Astrocyte of the cerebellum (primary cell): Measurements from ENCODE around the gene PSMD11.

Source experiments
- DNase-seq: peaks from one replicate; pipeline ENCODE4 v3.0.0-alpha.2; 2011; ENCODE audit warnings: low read depth
- H3K4me3 ChIP-seq: 2 replicates; pipeline ENCODE4 v1.5.1; 2011; ENCODE audit warnings: mild to moderate bottlenecking, low read depth, low read length, moderate library complexity
- CTCF ChIP-seq: IDR thresholded peaks from 2 replicates; pipeline ENCODE4 v1.5.1; 2012; ENCODE audit warnings: low read length, low read depth, moderate library complexity, mild to moderate bottlenecking; ENCODE audit errors: missing control alignments
- in situ Hi-C: cut with HindIII; loops from 2 replicates; pipeline ENCODE4 v1.10.0; 2017; ENCODE audit warnings: low sequenced_read_pairs

The PSMD11 gene

GRCh38 chr17:32451879-32452278, 7.6 kb downstream of the PSMD11 start:
- H3K4me3 ChIP-seq, result no peak overlapping the region
- in situ Hi-C loops, result loop anchor here (25.0 kb wide), 1 partner anchor 310 kb away; no protein-coding TSS in a partner anchor
- TF ChIP-seq CTCF, result no peak
- no peak for DNase-seq

- H3K4me3 ChIP-seq, result no peak overlapping the region
- in situ Hi-C loops, result loop anchor here (25.0 kb wide), 1 partner anchor 310 kb away; no protein-coding TSS in a partner anchor
- TF ChIP-seq CTCF, result no peak
- DNase-seq, result no peak
These were observed 8.0 kb downstream of the PSMD11 start for GRCh38 chr17:32452281-32452680.

GRCh38 chr17:32453370-32453769, 9.1 kb downstream of the PSMD11 start:
- in situ Hi-C loops, result loop anchor here (25.0 kb wide), 1 partner anchor 309 kb away; no protein-coding TSS in a partner anchor
- TF ChIP-seq CTCF, result no peak

GRCh38 chr17:32458371-32458770, 14.1 kb downstream of the PSMD11 start:
- in situ Hi-C loops, result loop anchor here (25.0 kb wide), 1 partner anchor 304 kb away; no protein-coding TSS in a partner anchor
- no peak for DNase-seq
- no peak for TF ChIP-seq CTCF
- no peak overlapping the region for H3K4me3 ChIP-seq

More at GRCh38 chr17:32453370-32453769, 9.1 kb downstream of the PSMD11 start:
- no peak for DNase-seq
- H3K4me3 ChIP-seq, result no peak overlapping the region

GRCh38 chr17:32460054-32460453, 15.7 kb downstream of the PSMD11 start:
- in situ Hi-C loops, result loop anchor here (5.0 to 25.0 kb wide), 2 partner anchors 92 to 302 kb away; no protein-coding TSS in a partner anchor
- DNase-seq, result no peak
- H3K4me3 ChIP-seq, result no peak overlapping the region
- TF ChIP-seq CTCF, result no peak

- no peak overlapping the region for H3K4me3 ChIP-seq
- no peak for TF ChIP-seq CTCF
- in situ Hi-C loops, result loop anchor here (5.0 to 25.0 kb wide), 2 partner anchors 91 to 301 kb away; no protein-coding TSS in a partner anchor
These were observed 17.2 kb downstream of the PSMD11 start for GRCh38 chr17:32461498-32461852.

More at GRCh38 chr17:32461498-32461852, 17.2 kb downstream of the PSMD11 start:
- no peak for DNase-seq
